Hepatocyte (in vitro differentiated cells): ENCODE results near the gene TANGO2. TPM values are rescaled to one million over a fixed set of nuclear protein-coding genes. Genes with fewer than 3 reads are reported as not detected.

Experiments
- DNase-seq: peaks from one replicate; pipeline ENCODE4 v3.0.0-alpha.2; 2016; ENCODE audit warnings: low spot score
- H2AFZ ChIP-seq: fragments of 200-600 bp; sonication (generic); 2 replicates; pipeline ENCODE4 v1.6.0; 2016; ENCODE audit warnings: antibody characterized with exemption, mild to moderate bottlenecking
- H3K27ac ChIP-seq: fragments of 200-600 bp; sonication (generic); 2 replicates; pipeline ENCODE4 v1.5.1; 2016; ENCODE audit warnings: mild to moderate bottlenecking
- H3K27me3 ChIP-seq: fragments of 200-600 bp; sonication (generic); 2 replicates; pipeline ENCODE4 v1.6.1; 2016
- H3K36me3 ChIP-seq: fragments of 200-600 bp; sonication (generic); replicated peaks from 2 replicates; pipeline ENCODE4 v1.5.1; 2016; ENCODE audit warnings: low read depth; ENCODE audit not compliant: insufficient read depth
- H3K4me1 ChIP-seq: fragments of 200-600 bp; sonication (generic); 2 replicates; pipeline ENCODE4 v1.5.1; 2016; ENCODE audit warnings: mild to moderate bottlenecking, moderate library complexity; ENCODE audit not compliant: insufficient read depth
- H3K4me2 ChIP-seq: fragments of 200-600 bp; sonication (generic); 2 replicates; pipeline ENCODE4 v1.6.0; 2016
- H3K4me3 ChIP-seq: fragments of 200-600 bp; sonication (generic); 2 replicates; pipeline ENCODE4 v1.5.1; 2016; ENCODE audit warnings: mild to moderate bottlenecking
- H3K79me2 ChIP-seq: fragments of 200-600 bp; sonication (generic); 2 replicates; pipeline ENCODE4 v1.6.0; 2017; ENCODE audit warnings: mild to moderate bottlenecking
- H3K9me2 ChIP-seq: fragments of 200-600 bp; sonication (generic); replicated peaks from 2 replicates; pipeline ENCODE4 v1.6.0; 2017; ENCODE audit warnings: mild to moderate bottlenecking; ENCODE audit not compliant: insufficient read depth
- H3K9me3 ChIP-seq: fragments of 200-600 bp; sonication (generic); 2 replicates; pipeline ENCODE4 v1.5.1; 2016; ENCODE audit warnings: low read depth, mild to moderate bottlenecking
- H4K20me1 ChIP-seq: fragments of 200-600 bp; sonication (generic); 2 replicates; pipeline ENCODE4 v1.6.0; 2016; ENCODE audit warnings: mild to moderate bottlenecking; ENCODE audit not compliant: insufficient read depth, poor library complexity, severe bottlenecking
- CTCF ChIP-seq: fragments of 200-600 bp; sonication (generic); IDR thresholded peaks from 2 replicates; pipeline ENCODE4 v1.5.1; 2016; ENCODE audit warnings: antibody characterized with exemption, mild to moderate bottlenecking; ENCODE audit not compliant: poor library complexity
- EZH2 ChIP-seq: fragments of 200-600 bp; sonication (generic); IDR thresholded peaks from 2 replicates; pipeline ENCODE4 v1.6.1; 2016; ENCODE audit warnings: antibody characterized with exemption, mild to moderate bottlenecking, borderline replicate concordance
- EZH2phosphoT487 ChIP-seq: fragments of 200-600 bp; sonication (generic); IDR thresholded peaks from one replicate; pipeline ENCODE4 v1.6.1; 2018; ENCODE audit warnings: antibody characterized with exemption, mild to moderate bottlenecking, low read depth, moderate library complexity; ENCODE audit not compliant: unreplicated experiment, severe bottlenecking
- WGBS: methylation state at CpG from one replicate; pipeline ENCODE4 v1.1.6; 2016; ENCODE audit warnings: low lambda C conversion rate; ENCODE audit errors: missing lambda C conversion rate; 5-methylcytosine and 5-hydroxymethylcytosine counted together
- polyA plus RNA-seq: library from polyadenylated mRNA; unstranded; fragments of >200 nt; fragmentation: Nextera tagmentation; extraction: Ambion mirVana; gene quantifications from 2 replicates; pipeline ENCODE4 v1.2.1, GENCODE V29; 2016
- total RNA-seq: library from RNA; depleted of rRNA; stranded (reverse); fragments of >200 nt; gene quantifications from 2 replicates; pipeline ENCODE4 v1.2.3, GENCODE V29; 2014

The TANGO2 gene
- total and polyA plus RNA-seq, 2 experiments from 2014 or later = 20.8 to 21.4 TPM

GRCh38 chr22:20038574-20038973 is 17.7 kb downstream of the TANGO2 start:
- 93% methylated on average over 7 of the region's 7 CpGs for WGBS
- Histone ChIP-seq H3K27me3 (no peaks in the 10 kb centered on the region), H3K79me2 (no peaks in the 10 kb centered on the region), H3K27ac (no peak overlapping the region), H3K9me3 (no peaks in the 10 kb centered on the region), H2AFZ (no peak overlapping the region), H3K36me3 (no peaks in the 10 kb centered on the region), H3K4me3 (no peak overlapping the region), H3K9me2 (no peaks in the 10 kb centered on the region), H3K4me2 (no peak overlapping the region), H3K4me1 (no peaks in the 10 kb centered on the region), H4K20me1 (no peaks in the 10 kb centered on the region)
- DNase-seq = no peak
- TF ChIP-seq EZH2phosphoT487 (no peak), EZH2 (no peak), CTCF (no peak)

GRCh38 chr22:20039683-20040325 is 18.9 kb downstream of the TANGO2 start:
- Histone ChIP-seq H4K20me1 (no peaks in the 10 kb centered on the region), H3K9me2 (no peaks in the 10 kb centered on the region), H3K79me2 (no peaks in the 10 kb centered on the region), H3K27me3 (no peaks in the 10 kb centered on the region), H3K36me3 (no peaks in the 10 kb centered on the region), H2AFZ (no peak overlapping the region), H3K4me3 (no peak overlapping the region), H3K4me2 (no peak overlapping the region), H3K9me3 (no peaks in the 10 kb centered on the region), H3K27ac (no peak overlapping the region), H3K4me1 (no peaks in the 10 kb centered on the region)
- no peak for DNase-seq
- WGBS = 96% methylated on average over 9 of the region's 9 CpGs
- TF ChIP-seq EZH2phosphoT487 (no peak), EZH2 (no peak), CTCF (no peak)

GRCh38 chr22:20040327-20041200 is 19.7 kb downstream of the TANGO2 start:
- no peak for DNase-seq
- TF ChIP-seq EZH2phosphoT487 (no peak), CTCF (no peak), EZH2 (no peak)
- no peaks in the 10 kb centered on the region for H3K9me3 ChIP-seq
- no peaks in the 10 kb centered on the region for H3K27me3 ChIP-seq
- no peaks in the 10 kb centered on the region for H4K20me1 ChIP-seq
- H3K79me2 ChIP-seq = no peaks in the 10 kb centered on the region
- H3K4me2 ChIP-seq = no peak overlapping the region
- no peak overlapping the region for H2AFZ ChIP-seq
- 88% methylated on average over 7 of the region's 7 CpGs for WGBS
- no peaks in the 10 kb centered on the region for H3K9me2 ChIP-seq
- H3K4me1 ChIP-seq = no peaks in the 10 kb centered on the region
- no peaks in the 10 kb centered on the region for H3K36me3 ChIP-seq
- H3K4me3 ChIP-seq = no peak overlapping the region
- H3K27ac ChIP-seq = no peak overlapping the region
